ENCODE data around the gene SGCD. TPM values are rescaled to one million over a fixed set of nuclear protein-coding genes. Genes with fewer than 3 reads are reported as not detected.

Gene SGCD
- total and polyA plus RNA-seq, 2 of the 4 experiments (the other 2 are of a cell fraction): 5.8 to 10.6 TPM

DNA sequence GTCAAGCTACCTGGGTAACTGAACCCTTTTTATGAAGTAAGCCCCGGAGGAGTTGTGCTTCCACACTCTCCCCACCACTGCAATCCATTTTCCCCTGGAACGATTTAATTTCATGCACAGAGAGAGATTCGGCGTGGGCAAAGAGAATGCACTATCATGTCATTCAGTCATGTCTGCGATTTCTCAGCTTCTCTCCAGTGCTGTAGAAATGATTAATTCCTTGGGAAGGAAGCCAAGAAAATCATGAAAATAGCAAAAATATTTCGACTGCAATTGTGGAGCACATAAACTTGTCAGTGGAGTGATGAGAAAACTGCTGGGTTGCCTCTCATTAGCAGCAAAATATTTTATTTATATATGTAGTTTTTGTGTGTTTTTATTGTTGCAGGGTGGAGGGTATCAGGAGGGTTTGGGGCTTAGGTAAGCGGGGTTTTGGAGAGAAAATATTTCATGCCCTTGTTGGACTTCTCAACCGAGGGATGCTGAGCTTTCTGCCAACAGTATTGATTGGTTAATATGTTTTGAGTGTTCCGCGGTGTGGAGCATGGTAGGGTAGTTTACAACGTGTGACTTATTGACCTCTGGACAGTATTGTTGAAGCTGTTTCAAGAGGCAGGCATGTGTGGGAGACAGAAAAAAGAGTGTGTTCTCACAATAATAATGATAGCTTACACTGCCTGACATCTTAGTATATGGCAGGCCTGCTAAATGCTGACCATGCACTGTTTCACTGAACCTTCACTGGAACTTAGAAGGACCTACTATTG lies 69.3 kb downstream of the SGCD start:
- 40% methylated on average over 1 of the region's 11 CpGs; no CpG with 5 or more reads in 1 of the 2 experiments for WGBS, 2 experiments (ENCODE audit: extremely low coverage in 2 of 2, insufficient read length in 1 of 2)
- Histone ChIP-seq H3K4me2 (ENCODE audit: low read depth, low read length) (no peak overlapping the region), H3K9me1 (ENCODE audit: insufficient read depth, low read length) (peaks cover 7% of the 10 kb centered on the region; the same call in 1 of the 2 replicates), H3K9me3 (ENCODE audit: control insufficient read depth, insufficient read depth, low read length) (peaks cover 3% of the 10 kb centered on the region; the same call in 1 of the 2 replicates), H4K8ac (ENCODE audit: low read depth in 2 of 2, low read length in 2 of 2) (no peak overlapping the region), H3K14ac (replicated peaks; ENCODE audit: low read depth, low read length) (no peak overlapping the region), H3K36me3 (ENCODE audit: control insufficient read depth, insufficient read depth, low read length) (peaks cover 3% of the 10 kb centered on the region; the same call in 1 of the 2 replicates), H3K18ac (ENCODE audit: low read depth, low read length) (peak overlapping the region; percentile 41), H3K4me1 (ENCODE audit: control insufficient read depth, insufficient read depth, low read length) (peaks cover 13% of the 10 kb centered on the region), H4K20me1 (ENCODE audit: insufficient read depth, low read length) (no peaks in the 10 kb centered on the region), H4K5ac (ENCODE audit: low read depth, low read length) (peak overlapping the region; percentile 23; the same call in 1 of the 2 replicates), H3K79me1 (ENCODE audit: low read depth in 1 of 2, low read length in 2 of 2) (peaks cover 5 to 7% of the 10 kb centered on the region in 2 experiments; a peak in 2 of 4 replicates), H3K27ac (ENCODE audit: insufficient read depth, low read length) (peak overlapping the region; percentile 40; the same call in 1 of the 2 replicates), H2BK5ac (ENCODE audit: low read depth, low read length, poor library complexity, severe bottlenecking) (no peak overlapping the region), H3K27me3 (ENCODE audit: control insufficient read depth, insufficient read depth, low read length) (no peaks in the 10 kb centered on the region), H4K91ac (ENCODE audit: insufficient read depth, low read depth, low read length) (no peak overlapping the region), H3K4ac (ENCODE audit: low read depth, low read length) (no peak overlapping the region), H2AK9ac (replicated peaks; ENCODE audit: low read depth, low read length, poor library complexity) (no peak overlapping the region), H3K4me3 (ENCODE audit: insufficient read depth, low read depth, low read length) (no peak overlapping the region), H2AFZ (replicated peaks; ENCODE audit: low read length, poor library complexity) (no peak overlapping the region), H2BK15ac (ENCODE audit: low read depth, low read length) (no peak overlapping the region), H2BK20ac (ENCODE audit: low read depth, low read length) (no peak overlapping the region; the same call in 1 of the 2 replicates), H2AK5ac (ENCODE audit: low read depth, low read length) (no peak overlapping the region), H3K23ac (ENCODE audit: low read depth, low read length) (no peak overlapping the region), H2BK120ac (ENCODE audit: low read depth, low read length) (no peak overlapping the region), H3K9ac (ENCODE audit: low read depth, low read length) (no peak overlapping the region), H3K56ac (ENCODE audit: extremely low read depth, insufficient read depth, low read length) (no peak overlapping the region)
- ChIA-PET POLR2A (ENCODE audit: unreplicated experiment) (no interaction called here), CTCF (interaction anchor here (1.4 kb wide), 1 partner anchor 47 kb away, joined by 3 read pairs; no protein-coding TSS in a partner anchor)
- in situ Hi-C loops (cut with MboI; ENCODE audit: low sequenced_read_pairs): no loop called here
- intact Hi-C loops (cut with micrococcal nuclease): no loop called here
- dilution Hi-C loops (cut with HindIII; ENCODE audit: low sequenced_read_pairs, unreplicated experiment): no loop called here
- TF ChIP-seq SMC3 (IDR thresholded peaks at IDR 0.05; ENCODE audit: low read depth, low read length) (no peak), MAFK (IDR thresholded peaks at IDR 0.05; ENCODE audit: low read depth, low read length) (peak; percentile 68)
- ATAC-seq (ENCODE audit: low read depth) (no peak), DNase-seq (peak; percentile 27)
- no TSS peak for BruUV-seq (replicated peaks)

Measured in IMR-90 (cell line).